GM12892 (cell line): ENCODE results near the gene SUPT5H.

Experiments used
- POLR2A ChIP-seq: IDR thresholded peaks from 2 replicates; pipeline ENCODE4 v1.6.1; 2011; ENCODE audit warnings: low read depth, low read length, control low read depth
- TAF1 ChIP-seq: IDR thresholded peaks from 2 replicates; pipeline ENCODE4 v1.6.1; 2011; ENCODE audit warnings: low read depth, mild to moderate bottlenecking, control low read depth, low read length, borderline replicate concordance

DNA sequence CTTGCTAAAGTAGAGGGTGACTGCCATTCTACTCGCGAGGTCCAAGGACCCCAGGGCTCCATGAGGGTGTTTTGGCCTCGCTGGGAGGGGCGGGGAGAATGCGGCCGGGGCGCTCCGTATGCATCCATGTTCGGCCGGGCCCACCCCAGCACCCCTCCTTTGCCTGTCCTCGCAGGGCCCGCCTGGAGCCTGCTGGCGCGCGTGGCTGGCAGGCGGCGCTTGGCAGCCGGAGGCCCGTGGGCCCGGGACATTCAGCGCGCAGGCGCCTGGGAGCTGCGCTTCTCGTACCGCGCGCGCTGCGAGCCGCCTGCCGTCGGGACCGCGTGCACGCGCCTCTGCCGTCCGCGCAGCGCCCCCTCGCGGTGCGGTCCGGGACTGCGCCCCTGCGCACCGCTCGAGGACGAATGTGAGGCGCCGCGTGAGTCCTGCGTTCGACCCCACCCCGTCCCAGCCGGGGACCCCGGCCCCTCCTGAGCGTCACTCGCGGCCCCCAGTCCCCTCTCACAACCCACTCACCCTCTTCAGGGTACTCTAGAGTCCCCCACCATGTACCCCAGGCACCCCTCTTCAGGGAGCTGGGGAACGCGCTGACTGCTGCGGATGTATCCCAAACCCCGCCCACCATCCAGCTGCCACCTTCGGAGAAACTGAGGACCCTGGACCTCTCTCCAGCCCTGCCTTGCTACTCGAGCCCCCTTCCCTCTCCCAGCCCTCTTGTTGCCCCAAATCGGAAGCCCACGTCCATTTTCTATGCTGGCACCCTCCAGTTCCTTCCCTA, 57.4 kb downstream of the SUPT5H start:
- TF ChIP-seq POLR2A (no peak), TAF1 (no peak)
